SH-SY5Y (cell line): Measurements from ENCODE around the gene MALRD1.

Experiments used
- GATA2 ChIP-seq: IDR thresholded peaks from 2 replicates; pipeline ENCODE4 v1.6.1; 2011; ENCODE audit warnings: mild to moderate bottlenecking, low read depth, low read length
- GATA3 ChIP-seq: IDR thresholded peaks from 2 replicates; pipeline ENCODE4 v1.6.1; 2011; ENCODE audit warnings: low read depth, mild to moderate bottlenecking, low read length, moderate library complexity

DNA sequence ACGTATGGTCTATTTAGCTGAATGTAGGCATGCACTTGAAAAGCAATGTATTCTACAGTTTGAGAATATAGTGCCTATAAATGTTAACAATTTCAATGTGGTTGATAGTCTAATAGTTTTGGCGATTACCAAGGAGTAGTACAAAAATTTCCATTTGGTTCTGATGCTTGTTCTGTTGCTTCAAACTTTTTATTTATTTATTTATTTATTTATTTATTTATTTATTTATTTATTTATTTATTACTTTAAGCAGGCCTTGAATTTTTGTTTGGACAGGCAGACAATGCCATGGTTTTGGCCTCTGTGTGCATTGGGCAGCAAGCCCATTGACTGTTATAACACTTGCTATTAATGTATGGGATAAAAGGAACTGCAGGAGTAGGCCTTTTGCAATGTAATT, 36.5 kb upstream of the MALRD1 start:
- no peak for TF ChIP-seq GATA2
- TF ChIP-seq GATA3 = no peak
